NCI-H2081 treated with DMSO at 0.1 percent for 48 hours (cell line): ENCODE measurements around the gene FBXO15.

Source experiments
- DNase-seq: peaks from one replicate; lab custom pipeline; 2025; lab: John Stamatoyannopoulos, UW

Gene FBXO15

GRCh38 chr18:74113711-74114110, 33.9 kb downstream of the FBXO15 start:
- no peak for DNase-seq

- DNase-seq, result no peak
Observed at GRCh38 chr18:74110976-74111375, 36.7 kb downstream of the FBXO15 start.

GRCh38 chr18:74110149-74110548, 37.5 kb downstream of the FBXO15 start:
- DNase-seq, result no peak

GRCh38 chr18:74108460-74108859, 39.2 kb downstream of the FBXO15 start:
- no peak for DNase-seq

- DNase-seq, result no peak
Observed at GRCh38 chr18:74097803-74098202, 49.8 kb downstream of the FBXO15 start.

- no peak for DNase-seq
Observed at GRCh38 chr18:74092922-74093321, 54.7 kb downstream of the FBXO15 start.

- DNase-seq, result no peak
Observed at GRCh38 chr18:74084184-74084855, 63.3 kb downstream of the FBXO15 start.

GRCh38 chr18:74083557-74083952, 64.1 kb downstream of the FBXO15 start:
- no peak for DNase-seq

- no peak for DNase-seq
Observed at GRCh38 chr18:74082742-74083556, 64.7 kb downstream of the FBXO15 start.

GRCh38 chr18:74081966-74082741, 65.5 kb downstream of the FBXO15 start:
- no peak for DNase-seq

- DNase-seq, result no peak
Observed at GRCh38 chr18:74078257-74078656, 69.4 kb downstream of the FBXO15 start.

GRCh38 chr18:74074668-74075564, 72.7 kb downstream of the FBXO15 start:
- DNase-seq, result no peak

GRCh38 chr18:74073957-74074667, 73.5 kb downstream of the FBXO15 start:
- no peak for DNase-seq

- no peak for DNase-seq
Observed at GRCh38 chr18:74069178-74070050, 78.2 kb downstream of the FBXO15 start.

GRCh38 chr18:74068296-74068695, 79.3 kb downstream of the FBXO15 start:
- DNase-seq, result no peak

GRCh38 chr18:74066018-74066417, 81.6 kb downstream of the FBXO15 start:
- DNase-seq, result no peak

- DNase-seq, result no peak
Observed at GRCh38 chr18:74065366-74065765, 82.3 kb downstream of the FBXO15 start.

- no peak for DNase-seq
Observed at GRCh38 chr18:74064510-74064909, 83.1 kb downstream of the FBXO15 start.

GRCh38 chr18:74063557-74063956, 84.1 kb downstream of the FBXO15 start:
- DNase-seq, result no peak

GRCh38 chr18:74063023-74063422, 84.6 kb downstream of the FBXO15 start:
- no peak for DNase-seq
